ENCODE measurements around the gene GSTM3. TPM values are rescaled to one million over a fixed set of nuclear protein-coding genes. Genes with fewer than 3 reads are reported as not detected.
"Not testable (repeated sequence)": the region's sequence is repeated elsewhere in the genome, so short reads cannot be mapped to it uniquely, and the experiment has no call there.

The GSTM3 gene
- total RNA-seq, 1 donor from 2014 or later = 16.0 TPM

DNA sequence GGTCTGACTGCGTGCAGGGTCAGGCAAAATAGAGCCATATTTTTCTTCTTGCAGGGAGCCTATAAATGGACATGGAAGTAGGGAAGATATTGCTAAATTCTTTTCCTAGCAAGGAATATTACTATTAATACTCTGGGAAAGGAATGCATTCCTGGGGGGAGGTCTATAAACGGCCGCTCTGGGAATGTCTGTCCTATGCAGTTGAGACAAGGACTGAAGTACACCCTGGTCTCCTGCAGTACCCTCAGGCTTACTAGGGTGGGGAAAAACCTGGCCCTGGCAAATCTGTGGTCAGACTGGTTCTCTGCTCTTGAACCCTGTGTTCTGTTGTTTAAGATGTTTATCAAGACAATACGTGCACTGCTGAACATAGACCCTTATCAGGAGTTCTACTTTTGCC, 31.9 kb downstream of the GSTM3 start:
- DNase-seq (ENCODE audit: low spot score) = not testable (repeated sequence)

- DNase-seq (ENCODE audit: low spot score) = no peak
Observed at GRCh38 chr1:109705411-109705810, 35.4 kb downstream of the GSTM3 start.

DNA sequence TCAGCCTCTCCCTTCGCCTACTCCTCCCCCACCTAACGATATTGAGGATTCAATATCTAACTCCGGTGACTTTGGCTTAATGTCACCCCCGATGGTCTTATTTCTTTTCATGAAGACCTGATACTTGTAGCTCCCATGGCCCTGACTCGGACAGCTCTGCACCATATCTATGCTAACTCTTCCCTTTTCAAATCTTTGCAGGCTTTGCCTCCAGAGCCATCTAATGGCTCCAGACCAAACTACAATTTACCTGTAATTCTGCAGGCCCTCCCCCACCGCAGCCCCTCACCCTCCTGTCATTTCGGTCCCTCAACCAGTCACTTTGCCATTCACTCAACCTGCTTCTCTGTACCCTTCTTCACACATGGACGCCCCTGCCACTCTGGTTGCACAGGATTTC, 36.7 kb downstream of the GSTM3 start:
- DNase-seq (ENCODE audit: low spot score) = no peak

GRCh38 chr1:109702940-109703339, 37.9 kb downstream of the GSTM3 start:
- DNase-seq (ENCODE audit: low spot score) = not testable (repeated sequence)

DNA sequence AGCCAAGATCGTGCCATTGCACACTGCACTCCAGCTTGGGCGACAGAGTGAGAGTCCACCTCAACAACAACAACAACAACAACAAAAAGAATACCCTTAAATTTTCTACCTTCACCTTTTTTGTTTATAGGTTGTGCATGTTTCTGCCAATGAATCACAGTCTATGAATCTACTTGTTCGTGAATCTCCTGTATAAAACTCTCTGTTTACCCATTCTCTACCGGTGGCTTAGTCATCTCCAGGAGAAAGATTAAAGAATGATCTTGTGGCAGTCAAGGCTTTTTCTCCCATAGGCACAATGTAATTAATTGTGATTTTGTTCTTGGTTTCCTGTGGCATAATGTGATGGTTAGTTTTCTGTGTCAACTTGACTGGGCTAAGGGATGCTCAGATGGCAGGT, 43.0 kb downstream of the GSTM3 start:
- DNase-seq (ENCODE audit: low spot score) = not testable (repeated sequence)

- DNase-seq (ENCODE audit: low spot score) = no peak
Observed at GRCh38 chr1:109697066-109697465, 43.8 kb downstream of the GSTM3 start.

GRCh38 chr1:109695138-109695537, 45.7 kb downstream of the GSTM3 start:
- DNase-seq (ENCODE audit: low spot score) = not testable (repeated sequence)

DNA sequence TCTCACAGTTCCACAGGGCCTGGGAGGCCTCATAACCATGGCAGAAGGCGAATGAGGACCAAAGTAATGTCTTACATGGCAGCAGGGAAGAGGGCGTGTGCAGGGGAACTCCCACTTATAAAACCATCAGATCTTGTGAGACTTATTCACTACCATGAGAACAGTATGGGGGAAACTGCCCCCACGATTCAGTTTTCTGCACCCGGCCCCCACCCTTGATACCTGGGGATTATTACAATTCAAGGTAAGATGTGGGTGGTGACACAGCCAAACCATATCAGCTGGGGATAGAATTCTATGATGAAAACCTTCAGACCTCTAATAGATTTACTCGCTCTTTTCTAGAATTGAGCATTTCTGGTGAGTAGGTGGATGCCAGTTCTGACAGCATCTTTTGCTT, 46.4 kb downstream of the GSTM3 start:
- not testable (repeated sequence) for DNase-seq (ENCODE audit: low spot score)

DNA sequence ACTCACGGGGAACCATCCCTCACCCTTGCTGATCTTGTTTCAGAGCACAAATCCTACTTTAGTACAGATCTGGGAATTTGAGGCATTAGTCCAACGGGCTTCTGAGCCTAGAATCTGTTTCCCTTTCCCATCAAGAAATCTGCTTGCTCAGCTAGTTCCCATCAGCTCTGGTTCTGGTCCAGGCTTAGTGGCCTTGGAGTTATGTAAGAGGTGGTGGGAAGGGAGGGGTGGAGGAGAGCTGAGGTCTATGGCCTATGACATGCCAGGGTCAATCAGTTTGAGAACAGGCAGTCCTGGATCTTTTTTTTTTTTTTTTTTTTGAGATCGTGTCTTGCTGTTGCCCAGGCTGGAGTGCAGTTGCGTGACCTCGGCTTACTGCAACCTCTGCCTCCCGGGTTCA, 49.1 kb downstream of the GSTM3 start:
- no peak for DNase-seq (ENCODE audit: low spot score)

- DNase-seq (ENCODE audit: low spot score) = no peak
Observed at GRCh38 chr1:109689844-109690405, 50.9 kb downstream of the GSTM3 start.

GRCh38 chr1:109687641-109688499, 53.0 kb downstream of the GSTM3 start, which contains the start of gene GSTM1:
Gene GSTM1 (plus strand): TSS chr1:109687817. CDS start chr1:109687874, 57 bp downstream.
- DNase-seq (ENCODE audit: low spot score) = no peak

- not testable (repeated sequence) for DNase-seq (ENCODE audit: low spot score)
Observed at GRCh38 chr1:109687109-109687508, 53.7 kb downstream of the GSTM3 start.

- not testable (repeated sequence) for DNase-seq (ENCODE audit: low spot score)
Observed at GRCh38 chr1:109685890-109686289, 54.9 kb downstream of the GSTM3 start.

- not testable (repeated sequence) for DNase-seq (ENCODE audit: low spot score)
Observed at GRCh38 chr1:109685399-109685798, 55.4 kb downstream of the GSTM3 start.

DNA sequence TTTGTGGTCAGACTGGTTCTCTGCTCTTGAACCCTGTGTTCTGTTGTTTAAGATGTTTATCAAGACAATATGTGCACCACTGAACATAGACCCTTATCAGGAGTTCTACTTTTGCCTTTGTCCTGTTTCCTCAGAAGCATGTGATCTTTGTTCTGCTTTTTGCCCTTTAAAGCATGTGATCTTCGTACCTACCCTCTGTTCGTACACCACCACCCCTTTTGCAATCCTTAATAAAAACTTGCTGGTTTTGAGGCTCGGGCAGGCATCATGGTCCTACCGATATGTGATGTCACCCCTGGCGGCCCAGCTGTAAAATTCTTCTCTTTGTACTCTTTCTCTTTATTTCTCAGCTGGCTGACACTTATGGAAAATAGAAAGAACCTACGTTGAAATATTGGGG, 56.1 kb downstream of the GSTM3 start:
- not testable (repeated sequence) for DNase-seq (ENCODE audit: low spot score)

Other genes starting within 250 kb of the GSTM3 start
- gene CYB561D1, start 246.9 kb downstream of the GSTM3 start, total RNA-seq = 8.9 TPM
- 7.4 TPM for gene AMIGO1, start 231.3 kb downstream of the GSTM3 start, total RNA-seq
- not detected for gene GPR61, start 201.2 kb downstream of the GSTM3 start, total RNA-seq
- gene GNAI3, start 192.4 kb downstream of the GSTM3 start, total RNA-seq = 8.7 TPM
- not detected for gene GNAT2, start 121.4 kb downstream of the GSTM3 start, total RNA-seq
- 63.1 TPM for gene AMPD2, start 121.2 kb downstream of the GSTM3 start, total RNA-seq
- 22.6 TPM for gene GSTM4, start 84.9 kb downstream of the GSTM3 start, total RNA-seq
- gene GSTM2, start 73.0 kb downstream of the GSTM3 start, total RNA-seq = 51.2 TPM
- not detected for gene GSTM1, start 53.2 kb downstream of the GSTM3 start, total RNA-seq
- 13.1 TPM for gene GSTM5, start 28.8 kb downstream of the GSTM3 start, total RNA-seq
- 0.58 TPM for gene EPS8L3, start 22.9 kb upstream of the GSTM3 start, total RNA-seq
- 228 TPM for gene CSF1, start 169.8 kb upstream of the GSTM3 start, total RNA-seq
- 123 TPM for gene AHCYL1, start 243.7 kb upstream of the GSTM3 start, total RNA-seq